ENCODE data around the gene TMLHE. TPM values are rescaled to one million over a fixed set of nuclear protein-coding genes. Genes with fewer than 3 reads are reported as not detected.
"Not testable (repeated sequence)": the region's sequence is repeated elsewhere in the genome, so short reads cannot be mapped to it uniquely, and the experiment has no call there.

TMLHE gene
- total RNA-seq (2014; rRNA removed), result 10.1 and 10.4 TPM in 2 replicates
- 10.3 TPM for polyA plus RNA-seq (2012)

GRCh38 chrX:155612312-155613224, at the start of gene TMLHE, which contains the start of gene SPRY3:
TMLHE (minus strand) TSS chrX:155612952; CDS start chrX:155545276, 67,676 bp downstream.
SPRY3 (plus strand) TSS chrX:155612586.
- peak; percentile 50 for DNase-seq (ENCODE audit: low read depth)

- DNase-seq (ENCODE audit: low read depth), result no peak
These were observed 49.5 kb upstream of the TMLHE start for GRCh38 chrX:155662282-155662681.

- DNase-seq (ENCODE audit: low read depth), result no peak
These were observed 32.4 kb upstream of the TMLHE start for GRCh38 chrX:155645180-155645579.

GRCh38 chrX:155643240-155643639, 30.5 kb upstream of the TMLHE start:
- DNase-seq (ENCODE audit: low read depth), result no peak

- DNase-seq (ENCODE audit: low read depth), result not testable (repeated sequence)
These were observed 28.6 kb upstream of the TMLHE start for GRCh38 chrX:155641371-155641770.

GRCh38 chrX:155637714-155638113, 25.0 kb upstream of the TMLHE start:
- no peak for DNase-seq (ENCODE audit: low read depth)

- DNase-seq (ENCODE audit: low read depth), result not testable (repeated sequence)
These were observed 22.3 kb upstream of the TMLHE start for GRCh38 chrX:155635019-155635418.

- no peak for DNase-seq (ENCODE audit: low read depth)
These were observed 19.8 kb upstream of the TMLHE start for GRCh38 chrX:155632431-155633100.

GRCh38 chrX:155620110-155620509, 7.4 kb upstream of the TMLHE start:
- DNase-seq (ENCODE audit: low read depth), result not testable (repeated sequence)

GRCh38 chrX:155615938-155616337, 3.2 kb upstream of the TMLHE start:
- DNase-seq (ENCODE audit: low read depth), result no peak

- no peak for DNase-seq (ENCODE audit: low read depth)
These were observed 1.3 kb upstream of the TMLHE start for GRCh38 chrX:155613927-155614559.

GRCh38 chrX:155611302-155611701, 1.4 kb downstream of the TMLHE start:
- no peak for DNase-seq (ENCODE audit: low read depth)

- no peak for DNase-seq (ENCODE audit: low read depth)
These were observed 19.8 kb downstream of the TMLHE start for GRCh38 chrX:155592981-155593380.

- DNase-seq (ENCODE audit: low read depth), result no peak
These were observed 20.4 kb downstream of the TMLHE start for GRCh38 chrX:155592331-155592730.

- DNase-seq (ENCODE audit: low read depth), result no peak
These were observed 35.1 kb downstream of the TMLHE start for GRCh38 chrX:155577682-155578081.

GRCh38 chrX:155563099-155563498, 49.7 kb downstream of the TMLHE start:
- no peak for DNase-seq (ENCODE audit: low read depth)

GRCh38 chrX:155544881-155545280, 67.9 kb downstream of the TMLHE start:
- peak; percentile 14 for DNase-seq (ENCODE audit: low read depth)

- DNase-seq (ENCODE audit: low read depth), result peak; percentile 3
These were observed 76.9 kb downstream of the TMLHE start for GRCh38 chrX:155535866-155536265.

- DNase-seq (ENCODE audit: low read depth), result no peak
These were observed 78.0 kb downstream of the TMLHE start for GRCh38 chrX:155534800-155535199.

GRCh38 chrX:155527023-155527422, 85.7 kb downstream of the TMLHE start:
- not testable (repeated sequence) for DNase-seq (ENCODE audit: low read depth)

GRCh38 chrX:155514225-155514624, 98.5 kb downstream of the TMLHE start:
- DNase-seq (ENCODE audit: low read depth), result no peak

- DNase-seq (ENCODE audit: low read depth), result no peak
These were observed 107.5 kb downstream of the TMLHE start for GRCh38 chrX:155505296-155505695.
